DMS153 (cell line): Measurements from ENCODE around the gene KIF5B.
"Not testable (repeated sequence)": the region's sequence is repeated elsewhere in the genome, so short reads cannot be mapped to it uniquely, and the experiment has no call there.

ENCODE experiments used
- DNase-seq: peaks from one replicate; lab custom pipeline; 2025; lab: John Stamatoyannopoulos, UW

Gene KIF5B

DNA sequence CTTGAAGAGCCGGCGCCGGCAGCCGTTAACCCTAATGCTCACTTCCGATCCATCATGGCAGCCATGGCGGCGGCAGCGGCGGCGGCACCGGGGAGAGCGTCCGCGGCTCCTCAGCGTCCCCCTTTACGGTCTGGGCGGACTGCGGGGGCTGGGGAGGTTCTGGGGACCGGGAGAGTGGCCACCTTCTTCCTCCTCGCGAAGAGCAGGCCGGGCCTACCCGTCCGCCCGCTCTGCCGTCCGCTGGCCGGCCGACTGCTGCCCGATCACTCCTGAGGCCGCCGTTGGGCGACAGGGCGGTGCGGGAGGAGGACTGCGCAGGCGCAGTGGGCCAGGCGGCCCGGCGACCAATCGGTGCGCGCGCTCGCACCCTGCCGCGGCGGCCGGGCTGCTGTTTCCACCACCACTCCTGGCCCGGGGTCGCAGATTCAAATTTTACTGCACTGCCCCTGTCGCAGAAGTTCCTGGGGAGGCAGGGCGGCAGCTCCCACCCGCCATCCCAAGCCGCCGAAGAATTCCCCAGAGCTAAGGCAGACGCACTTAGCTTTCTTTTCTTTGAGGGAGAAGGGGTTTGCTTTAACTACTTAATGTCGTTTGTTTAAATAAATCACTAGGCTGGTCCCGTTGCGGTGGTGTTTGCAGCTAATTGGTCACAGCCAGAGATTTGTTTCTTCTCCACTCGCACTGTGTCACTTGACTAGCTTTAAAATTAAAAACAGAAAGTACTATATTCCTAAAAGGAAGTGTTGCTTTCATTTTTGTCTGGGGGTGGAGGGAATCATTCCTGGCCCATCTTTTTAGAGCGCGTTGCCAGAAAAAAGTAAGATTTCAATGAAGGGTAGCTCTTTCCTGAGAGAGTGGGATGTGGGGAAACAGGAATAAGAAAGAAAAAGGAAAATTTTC, at the start of gene KIF5B:
KIF5B (minus strand) TSS at position 290 of the 900 bp plus-strand sequence. CDS start 452 bp downstream, outside the sequence.
- DNase-seq = peak; percentile 32

- peak; percentile 51 for DNase-seq
These were observed 49.7 kb upstream of the KIF5B start for GRCh38 chr10:32105782-32106382.

GRCh38 chr10:32104622-32105509, 48.6 kb upstream of the KIF5B start:
- DNase-seq = no peak

GRCh38 chr10:32104181-32104580, 48.0 kb upstream of the KIF5B start:
- DNase-seq = no peak

GRCh38 chr10:32103721-32104120, 47.5 kb upstream of the KIF5B start:
- DNase-seq = no peak

GRCh38 chr10:32098566-32099259, 42.5 kb upstream of the KIF5B start:
- not testable (repeated sequence) for DNase-seq

- DNase-seq = no peak
These were observed 39.0 kb upstream of the KIF5B start for GRCh38 chr10:32095116-32095733.

- no peak for DNase-seq
These were observed 37.4 kb upstream of the KIF5B start for GRCh38 chr10:32093650-32094049.

DNA sequence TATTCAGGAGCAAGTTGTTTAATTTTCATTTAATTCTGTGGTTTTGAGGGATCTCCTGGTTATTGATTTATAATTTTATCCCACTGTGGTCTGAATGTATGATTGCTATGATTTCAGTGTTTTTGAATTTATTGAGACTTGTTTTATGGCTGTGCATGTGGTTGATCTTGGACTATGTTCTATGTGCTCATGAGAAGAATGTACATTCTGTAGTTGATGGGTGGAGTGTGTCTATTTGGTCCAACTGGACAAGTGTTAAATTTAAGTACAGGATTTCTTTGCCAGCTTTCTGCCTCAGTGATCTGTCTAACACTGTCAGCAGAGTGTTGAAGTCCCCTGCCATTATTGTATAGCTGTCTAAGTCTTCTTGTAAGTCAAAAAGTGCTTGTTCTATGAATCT, 34.8 kb upstream of the KIF5B start:
- DNase-seq = no peak

DNA sequence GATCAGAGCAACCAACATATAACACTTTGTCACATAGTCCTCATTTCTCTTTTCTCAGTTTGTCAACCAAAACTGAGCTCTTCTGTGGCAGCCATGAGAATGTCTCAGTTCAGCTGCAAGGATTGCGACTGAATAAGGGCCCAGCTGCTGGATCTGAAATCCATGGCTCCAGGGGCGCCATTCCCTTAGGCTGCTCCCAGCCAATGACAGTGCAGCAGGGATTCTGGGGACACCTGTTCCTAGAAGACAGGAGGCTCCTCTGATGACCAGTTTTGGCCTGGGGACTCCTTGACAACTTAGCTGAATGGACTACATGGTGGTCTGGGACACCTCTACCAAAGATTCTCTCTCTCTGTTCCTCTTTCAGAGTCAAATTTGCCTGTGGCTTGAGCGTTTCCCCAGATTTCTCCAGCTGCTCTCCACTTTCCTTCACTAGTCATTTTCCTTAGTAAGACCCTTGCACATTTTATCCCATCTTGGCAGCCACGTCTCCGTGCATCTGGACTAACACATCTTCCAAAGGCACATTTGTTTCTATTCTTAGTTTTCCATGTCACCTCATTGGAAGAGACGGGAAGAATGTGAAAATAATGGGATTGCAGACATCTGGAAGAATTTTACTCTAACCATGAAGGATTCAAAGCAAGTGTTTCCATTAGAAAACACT, 28.1 kb upstream of the KIF5B start:
- DNase-seq = no peak

- no peak for DNase-seq
These were observed 21.8 kb upstream of the KIF5B start for GRCh38 chr10:32077896-32078485.

DNA sequence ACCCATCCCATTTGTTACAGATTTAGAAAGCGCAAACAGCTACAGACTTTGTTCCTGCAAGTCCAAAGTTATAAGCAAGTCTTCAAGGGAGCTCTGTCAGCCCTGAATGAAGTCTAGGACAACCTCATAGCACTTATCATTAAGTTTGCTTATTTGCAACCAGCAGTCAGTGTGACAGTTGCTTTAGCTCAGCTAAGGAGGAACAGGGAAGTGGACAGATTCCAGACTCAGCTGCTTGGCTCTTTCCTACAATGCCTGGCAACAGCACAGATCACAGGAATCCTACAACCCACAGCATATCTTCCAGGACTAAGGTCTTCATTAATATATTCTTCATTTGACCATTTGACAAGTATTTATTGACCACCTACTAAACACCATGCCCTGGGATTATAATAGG, 17.4 kb upstream of the KIF5B start:
- DNase-seq = no peak

- DNase-seq = no peak
These were observed 16.9 kb upstream of the KIF5B start for GRCh38 chr10:32073128-32073527.

DNA sequence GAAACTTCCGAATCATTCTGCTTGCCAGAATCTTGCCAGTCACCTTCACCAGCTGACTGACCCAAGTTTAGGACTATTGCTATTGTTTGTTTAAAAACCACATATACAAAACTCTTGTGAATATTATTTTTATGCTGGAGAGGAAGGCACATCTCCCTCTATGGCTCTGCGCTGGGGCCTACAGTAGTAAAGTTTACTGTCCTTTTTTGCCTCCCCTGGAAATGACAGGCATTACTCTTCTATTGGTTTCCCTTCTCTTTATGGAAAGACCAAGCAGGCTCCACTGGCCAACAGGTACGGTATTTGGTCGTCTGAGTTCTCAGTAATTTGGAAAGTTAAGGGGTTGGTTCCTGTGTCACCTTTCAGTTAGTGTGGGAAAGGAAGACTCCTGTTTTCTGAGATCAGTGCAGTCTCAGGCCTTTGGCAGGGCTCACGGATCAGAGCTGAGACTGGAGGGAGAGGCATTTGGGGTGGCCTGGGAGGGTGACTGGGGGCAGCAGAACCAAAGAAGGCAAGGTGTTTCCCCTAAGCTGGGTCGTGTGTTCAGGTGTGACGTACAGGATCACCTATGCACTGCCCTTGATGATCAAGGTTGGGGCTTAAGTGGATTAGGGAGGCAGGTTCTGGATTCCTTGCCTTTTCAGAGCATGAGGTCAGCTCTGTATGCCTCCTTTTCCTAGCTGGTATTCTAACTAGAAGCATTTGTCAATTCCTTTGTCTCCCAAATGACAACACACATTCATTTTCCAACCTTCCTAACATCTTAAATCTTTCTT, 16.0 kb upstream of the KIF5B start:
- no peak for DNase-seq

- no peak for DNase-seq
These were observed 14.4 kb upstream of the KIF5B start for GRCh38 chr10:32070645-32071044.

GRCh38 chr10:32068569-32068968, 12.3 kb upstream of the KIF5B start:
- no peak for DNase-seq

GRCh38 chr10:32067931-32068330, 11.7 kb upstream of the KIF5B start:
- not testable (repeated sequence) for DNase-seq

GRCh38 chr10:32065856-32066255, 9.6 kb upstream of the KIF5B start:
- DNase-seq = no peak

- no peak for DNase-seq
These were observed 5.2 kb upstream of the KIF5B start for GRCh38 chr10:32061440-32061839.

GRCh38 chr10:32060347-32060746, 4.1 kb upstream of the KIF5B start:
- DNase-seq = no peak
